Fibroblast of skin of left biceps (primary cell): ENCODE results near the gene DAAM2.

Source experiments
- DNase-seq, 2 experiments: peaks; one replicate each; pipeline ENCODE4 v3.0.0-alpha.2; 2013; ENCODE audit warnings: low read depth in 2 of 2

The DAAM2 gene

DNA sequence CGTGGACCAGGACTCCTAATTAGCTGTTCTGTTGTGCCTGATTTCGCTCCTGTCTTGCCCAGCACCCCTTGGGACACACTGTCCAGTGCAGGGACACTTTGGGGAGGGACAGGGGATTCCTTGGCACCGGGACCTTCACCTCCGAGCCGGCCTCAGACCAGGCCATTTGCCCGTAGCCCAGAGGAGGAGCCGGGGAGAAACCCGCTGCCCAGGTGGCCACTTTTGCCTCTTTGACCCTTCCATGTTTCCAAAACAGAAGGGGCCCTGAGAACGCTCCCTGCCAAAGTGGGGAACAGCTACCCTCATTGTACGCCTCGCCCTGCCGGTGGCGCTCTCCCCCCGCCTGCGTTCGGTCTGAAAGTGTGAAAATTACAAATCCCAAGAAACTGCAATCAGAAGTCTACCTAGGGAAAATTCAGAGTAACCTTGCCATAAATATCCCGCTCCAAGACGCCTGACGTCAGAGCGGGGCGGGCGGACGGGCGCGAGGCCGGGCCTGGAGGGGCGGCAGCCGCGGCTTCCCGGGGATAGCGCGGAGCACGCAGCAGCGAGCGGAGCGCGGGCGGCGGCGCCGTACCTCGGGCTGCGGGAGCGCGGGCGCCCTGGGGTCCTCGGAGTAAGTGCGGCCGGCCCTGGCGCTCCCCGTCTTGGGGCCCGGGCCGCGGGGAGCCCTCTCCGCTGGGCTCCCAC lies at the start of gene DAAM2:
Gene DAAM2 (plus strand): TSS at position 527 of the 690 bp plus-strand sequence. CDS start 63,927 bp downstream, outside the sequence.
- no peak for DNase-seq

DNA sequence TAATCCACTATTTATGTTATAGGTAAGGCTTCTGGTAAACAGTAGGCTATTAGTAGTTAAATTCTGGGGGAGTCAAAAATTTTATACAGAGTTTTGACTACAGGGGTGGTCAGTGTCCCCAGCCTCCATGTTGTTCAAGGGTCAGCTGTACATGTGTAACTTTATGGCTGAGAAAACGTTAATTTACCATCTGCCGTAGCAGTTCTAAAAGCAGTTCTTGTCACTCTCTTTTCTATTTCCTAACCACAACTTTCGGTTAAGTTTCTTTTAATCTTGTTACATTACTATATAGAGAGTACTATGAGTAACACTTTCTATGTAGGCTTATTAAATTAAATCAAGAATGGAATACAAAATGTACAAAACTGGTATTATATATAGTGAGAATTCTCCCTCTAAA lies 45.4 kb upstream of the DAAM2 start:
- DNase-seq = no peak

DNA sequence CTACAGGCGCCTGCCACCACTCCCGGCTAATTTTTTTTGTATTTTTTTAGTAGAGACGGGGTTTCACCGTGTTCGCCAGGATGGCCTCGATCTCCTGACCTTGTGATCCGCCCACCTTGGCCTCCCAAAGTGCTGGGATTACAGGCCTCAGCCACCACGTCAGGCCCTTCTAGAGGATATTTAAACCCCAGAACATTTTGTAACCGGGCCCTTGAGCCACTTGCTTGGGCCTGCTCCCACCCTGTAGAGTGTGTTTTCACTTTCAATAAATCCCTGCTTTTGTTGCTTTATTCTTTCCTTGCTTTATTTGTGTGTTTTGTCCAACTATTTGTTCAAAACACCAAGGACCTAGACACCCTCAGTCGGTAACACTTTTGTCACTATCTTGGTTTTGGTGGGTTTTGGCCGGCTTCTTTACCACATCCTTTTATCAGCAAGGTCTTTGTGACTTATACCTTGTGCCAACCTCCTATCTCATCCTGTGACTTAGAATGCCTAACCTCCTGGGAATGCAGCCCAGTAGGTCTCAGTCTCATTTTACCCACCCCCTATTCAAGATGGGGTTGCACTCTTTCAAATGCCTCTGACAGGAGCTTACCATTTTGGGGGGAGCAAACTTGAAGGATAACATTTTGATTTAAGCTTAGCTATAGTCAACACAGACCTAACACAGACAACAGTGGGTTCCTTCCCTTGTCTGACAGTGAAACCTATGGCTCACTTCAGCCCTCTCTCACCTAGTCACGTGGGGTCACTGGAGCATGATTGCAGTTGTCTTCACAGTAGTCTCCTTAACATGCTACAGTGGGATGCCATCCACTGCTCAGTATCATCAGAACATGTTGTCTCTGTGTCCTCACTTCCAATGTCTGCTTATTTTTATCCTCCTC lies 39.1 kb upstream of the DAAM2 start:
- no peak for DNase-seq

DNA sequence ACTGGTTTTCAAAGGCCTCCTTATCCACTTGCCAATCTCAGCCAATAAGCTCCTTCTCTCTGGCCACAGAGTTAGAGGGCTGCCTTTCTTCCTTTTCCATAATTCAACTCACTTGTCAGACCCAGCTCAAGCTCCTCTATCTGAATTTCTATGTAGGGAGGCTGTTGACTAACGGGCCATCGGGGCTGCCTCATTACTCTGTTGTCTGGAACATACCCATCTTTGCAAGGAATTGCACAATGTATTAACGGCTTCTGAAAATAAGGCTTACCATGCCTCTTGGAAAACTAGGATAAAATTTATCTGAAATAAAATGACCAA lies 38.5 kb upstream of the DAAM2 start:
- DNase-seq = no peak

DNA sequence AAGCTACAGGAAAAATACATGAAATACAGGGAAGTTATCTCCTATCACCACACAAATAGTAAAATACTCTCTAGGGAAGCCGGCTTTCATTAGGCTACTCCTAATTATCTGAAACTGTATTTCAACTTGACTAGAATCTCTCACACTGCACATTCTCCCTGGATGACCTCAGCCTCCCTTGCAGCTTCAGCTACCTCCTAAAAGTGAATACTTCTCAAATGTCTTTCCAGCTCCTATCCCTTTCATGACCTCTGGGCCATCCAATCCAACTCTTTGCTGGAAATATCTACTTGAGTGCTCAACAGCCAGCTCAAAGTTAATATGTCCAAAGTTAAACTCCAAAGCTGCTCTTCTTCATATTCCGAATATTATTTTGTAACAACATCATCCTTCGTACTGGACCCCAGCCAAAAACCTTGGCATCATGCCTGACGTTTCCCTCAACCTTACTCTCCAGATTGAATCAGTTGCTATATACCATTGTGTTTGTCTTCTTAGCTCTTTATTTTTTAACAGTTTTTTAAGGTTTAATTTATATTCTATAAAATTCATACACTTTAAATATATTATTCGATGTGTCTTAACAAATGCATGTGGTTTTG lies 37.6 kb upstream of the DAAM2 start:
- DNase-seq = no peak

DNA sequence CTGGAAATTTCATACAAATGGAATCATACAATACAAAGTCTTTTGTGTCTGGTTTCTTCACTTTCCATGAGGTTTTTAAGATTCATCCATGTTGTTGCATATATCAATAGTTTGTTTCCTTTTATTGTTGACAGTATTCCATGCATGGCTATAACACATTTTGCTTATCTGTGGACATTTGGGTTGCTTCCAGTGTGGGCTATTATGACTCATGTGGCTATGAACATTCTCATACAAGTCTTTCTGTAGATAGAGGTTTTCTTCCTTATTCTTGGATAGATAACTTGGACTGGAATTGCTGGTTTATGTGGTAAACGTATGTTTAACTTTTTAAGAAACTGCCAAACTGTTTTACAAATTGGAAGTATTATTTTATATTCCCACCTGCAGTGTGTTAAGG lies 36.9 kb upstream of the DAAM2 start:
- no peak for DNase-seq

DNA sequence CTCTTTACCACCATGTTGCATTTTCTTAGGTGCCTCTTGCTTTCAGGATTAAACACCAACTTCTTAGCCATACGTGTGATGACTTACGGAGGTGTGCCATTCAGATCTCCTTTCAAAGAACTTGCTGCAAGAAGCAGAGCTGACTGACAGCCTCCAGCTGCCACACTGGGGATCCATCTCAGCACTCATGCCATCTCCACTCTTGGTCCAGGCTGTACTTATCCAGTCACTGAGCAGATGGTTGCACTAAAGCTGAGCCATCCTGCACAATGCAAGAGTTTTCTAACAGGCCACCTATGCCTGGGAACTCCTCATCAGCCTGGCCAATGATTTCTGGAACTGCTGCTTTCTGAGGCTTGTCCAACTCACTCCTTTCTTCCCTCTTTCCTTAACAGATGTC lies 35.6 kb upstream of the DAAM2 start:
- DNase-seq = no peak

DNA sequence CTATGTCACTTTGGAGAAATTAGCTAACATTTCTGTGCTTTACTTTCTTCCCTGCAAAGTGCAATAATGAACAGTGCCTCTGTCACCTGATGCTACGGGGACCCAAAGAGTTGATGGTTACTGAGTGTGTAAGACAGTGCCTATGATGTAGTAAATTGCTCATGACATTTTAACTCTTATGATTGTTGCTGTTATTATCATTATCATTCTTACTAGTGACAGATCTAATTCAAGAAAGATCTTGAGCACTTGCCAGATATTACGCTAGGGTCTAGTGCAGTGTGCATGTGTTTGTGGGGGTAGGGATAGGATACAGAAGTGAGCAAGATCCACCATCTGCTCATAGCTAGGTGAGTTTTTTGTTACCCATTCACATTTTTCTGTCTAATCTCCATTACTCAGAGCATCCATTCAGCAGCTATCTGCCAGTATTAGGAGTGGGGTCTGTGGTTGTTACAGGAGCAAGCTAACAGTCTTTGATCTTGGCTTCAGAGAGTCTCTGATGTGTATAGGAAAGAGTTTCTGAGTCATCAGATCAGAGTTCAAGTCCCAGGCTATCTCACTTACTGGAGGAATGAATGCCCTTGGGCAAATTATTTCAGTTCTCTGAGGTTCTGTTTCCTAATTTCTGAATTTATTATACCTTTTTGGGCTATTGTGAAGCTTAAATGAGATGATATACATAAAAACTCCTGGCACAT lies 33.1 kb upstream of the DAAM2 start:
- DNase-seq = no peak

DNA sequence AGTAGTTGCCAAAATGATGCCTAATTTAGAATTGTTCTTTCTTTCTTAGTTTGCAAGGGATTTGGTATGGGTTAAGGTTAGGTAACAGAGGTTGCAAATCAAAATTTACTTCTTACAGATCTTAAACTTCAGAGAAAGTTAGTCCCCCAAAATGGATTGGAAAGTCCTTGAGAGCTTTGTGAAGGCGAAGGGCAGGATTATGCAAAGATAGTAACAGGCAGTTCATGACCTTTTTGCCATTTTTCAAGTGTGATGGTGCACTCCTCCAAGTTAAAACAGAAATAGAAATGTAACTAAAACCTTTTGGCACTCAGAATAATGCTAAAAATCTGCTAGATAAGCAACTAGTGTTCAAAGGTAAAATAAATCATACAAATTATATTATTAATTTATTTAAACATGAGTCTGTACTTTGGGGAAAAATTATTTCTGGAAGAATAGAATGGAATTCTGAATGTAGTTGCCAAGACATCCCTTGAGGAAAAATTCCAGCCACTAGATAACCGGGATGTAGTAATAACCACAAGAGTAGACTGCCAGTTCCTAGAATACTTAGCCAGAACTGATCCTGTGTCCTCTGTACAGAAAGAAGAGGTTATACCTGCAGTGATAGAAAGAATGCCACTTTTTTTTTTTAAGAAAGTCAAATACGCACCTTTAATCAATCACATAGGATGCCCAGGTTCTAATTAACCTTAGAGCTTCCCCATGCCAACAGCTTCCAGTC lies 31.8 kb upstream of the DAAM2 start:
- no peak for DNase-seq

DNA sequence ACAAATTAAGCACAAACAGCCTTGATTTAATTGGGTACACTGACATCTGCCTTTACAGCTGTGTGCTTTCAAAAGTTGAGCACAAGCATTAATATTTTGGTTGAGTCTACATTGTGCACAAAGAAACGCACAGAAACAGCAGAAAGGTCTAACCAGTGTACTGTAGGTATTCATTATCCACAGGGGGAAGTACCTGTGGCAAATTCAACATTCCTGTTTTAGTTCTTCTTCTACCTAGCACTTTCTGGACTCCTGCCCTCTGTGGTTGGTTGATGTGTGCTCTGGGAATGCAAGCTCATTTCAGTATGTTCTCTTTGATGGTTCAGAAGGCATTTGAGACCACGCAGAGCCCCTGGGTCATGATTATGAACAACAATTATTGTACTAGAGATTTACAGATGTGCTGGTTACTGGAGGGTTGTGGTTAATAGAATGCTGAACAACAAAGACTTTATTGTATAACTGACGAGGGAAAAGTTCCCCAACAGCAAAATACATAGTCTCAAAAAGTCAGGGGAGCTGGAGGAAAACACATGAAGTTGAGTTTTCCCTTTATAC lies 26.6 kb upstream of the DAAM2 start:
- no peak for DNase-seq

DNA sequence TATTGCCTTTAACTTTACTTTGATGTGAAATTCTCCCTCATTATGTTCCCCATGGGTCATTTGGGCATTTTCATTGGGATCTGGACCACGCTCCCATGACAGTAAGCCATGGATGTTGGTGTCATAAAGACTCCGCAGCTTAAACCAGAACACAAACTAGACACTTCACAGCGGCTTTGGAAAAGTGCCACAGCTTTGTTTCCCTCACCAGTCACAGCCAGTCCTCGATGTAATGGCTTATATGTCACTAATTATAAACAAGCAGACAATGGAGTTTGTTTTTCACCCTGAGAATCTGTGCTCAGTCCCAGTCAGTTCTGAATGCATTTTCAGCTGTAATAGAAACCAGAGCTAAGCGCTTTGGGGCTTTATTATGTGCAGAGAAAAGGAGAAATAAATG lies 23.2 kb upstream of the DAAM2 start:
- DNase-seq = no peak

DNA sequence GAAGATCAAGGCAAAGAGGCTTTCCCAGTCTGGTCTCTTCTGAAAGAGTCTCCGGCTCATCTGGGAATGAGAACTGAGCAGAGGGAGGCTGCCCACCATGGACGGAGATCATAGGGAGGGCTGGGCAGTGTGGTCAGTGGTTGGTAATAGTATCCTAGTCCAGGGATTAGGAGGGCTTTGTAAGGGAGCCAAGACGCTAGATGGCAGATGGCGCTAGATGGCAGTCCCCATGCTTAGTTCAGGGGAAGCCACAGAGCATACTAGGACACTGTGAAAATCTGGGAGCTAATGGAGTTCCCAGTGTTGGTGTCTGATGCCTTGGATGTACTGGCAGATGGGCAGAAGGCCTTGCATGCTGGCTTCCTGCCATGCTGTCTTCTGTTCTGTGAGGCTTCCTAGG lies 21.7 kb upstream of the DAAM2 start:
- DNase-seq = no peak

DNA sequence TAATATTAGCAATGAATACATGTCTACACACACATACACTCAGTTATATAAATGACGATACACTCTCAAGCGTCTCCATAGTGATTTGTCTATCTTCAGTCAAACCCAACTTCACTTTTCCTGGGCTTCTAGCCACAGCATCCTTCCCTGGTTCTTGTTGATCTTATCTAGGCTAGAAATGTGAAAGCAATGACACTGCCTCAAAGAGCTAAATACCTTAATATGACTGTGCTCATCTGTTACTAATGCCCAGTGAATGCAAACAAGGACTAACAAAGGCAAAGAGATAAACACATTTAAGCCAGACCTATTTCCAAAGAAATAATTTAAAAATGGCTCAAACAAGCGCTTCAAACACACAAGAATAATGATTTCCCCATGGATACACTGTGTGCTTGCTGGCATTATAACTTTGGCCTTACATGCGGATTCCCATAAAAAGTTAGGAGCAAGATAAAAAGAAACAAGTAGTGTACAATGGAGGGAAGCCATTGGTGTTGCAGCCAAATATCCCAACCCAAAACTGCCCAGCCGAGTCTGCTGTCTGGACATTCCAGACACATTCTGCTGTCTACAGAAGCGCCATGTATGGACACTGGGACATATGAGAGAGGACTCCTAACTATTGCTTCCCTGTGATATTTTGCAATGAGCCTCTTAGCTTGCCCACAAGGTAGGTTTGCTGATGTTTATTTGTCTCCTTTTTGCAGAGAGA lies 19.5 kb upstream of the DAAM2 start:
- DNase-seq = no peak

DNA sequence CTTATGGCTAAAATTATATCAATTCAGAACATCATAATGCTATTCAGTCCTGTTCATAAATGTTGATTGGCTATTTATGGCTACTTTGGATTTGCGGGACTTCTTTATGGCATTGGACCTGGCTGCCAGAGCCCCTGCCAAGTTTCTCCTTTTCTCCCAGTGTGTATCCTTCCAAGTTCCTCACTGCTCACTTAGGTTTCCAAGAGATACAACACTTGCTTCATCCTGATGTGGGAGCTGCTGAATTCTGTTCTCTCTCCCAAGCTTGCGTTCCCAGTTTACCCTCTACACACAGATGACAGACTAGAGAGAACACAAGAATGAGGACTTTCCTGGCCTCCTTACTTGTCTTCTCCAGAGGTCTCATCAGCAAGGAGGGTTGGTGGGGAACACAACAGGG lies 18.4 kb upstream of the DAAM2 start:
- no peak for DNase-seq

DNA sequence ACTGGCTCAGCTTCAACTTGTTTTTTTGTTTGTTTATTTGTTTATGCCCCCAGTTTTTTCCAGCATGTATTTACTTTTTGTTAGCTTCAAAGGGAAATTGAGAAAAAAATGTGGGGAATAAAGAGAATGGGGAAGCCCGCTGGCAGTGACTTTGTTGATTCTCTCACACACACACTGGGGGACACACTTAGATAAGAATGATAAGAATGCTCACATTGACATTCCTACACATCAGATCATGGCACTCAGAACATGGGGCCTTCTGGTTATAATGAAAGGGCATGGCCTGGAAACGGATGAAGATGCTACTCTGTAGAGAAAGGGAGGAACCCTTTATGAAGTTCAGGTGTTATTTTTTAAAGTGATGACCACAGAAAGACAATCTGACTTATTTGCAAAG lies 15.6 kb upstream of the DAAM2 start:
- no peak for DNase-seq

DNA sequence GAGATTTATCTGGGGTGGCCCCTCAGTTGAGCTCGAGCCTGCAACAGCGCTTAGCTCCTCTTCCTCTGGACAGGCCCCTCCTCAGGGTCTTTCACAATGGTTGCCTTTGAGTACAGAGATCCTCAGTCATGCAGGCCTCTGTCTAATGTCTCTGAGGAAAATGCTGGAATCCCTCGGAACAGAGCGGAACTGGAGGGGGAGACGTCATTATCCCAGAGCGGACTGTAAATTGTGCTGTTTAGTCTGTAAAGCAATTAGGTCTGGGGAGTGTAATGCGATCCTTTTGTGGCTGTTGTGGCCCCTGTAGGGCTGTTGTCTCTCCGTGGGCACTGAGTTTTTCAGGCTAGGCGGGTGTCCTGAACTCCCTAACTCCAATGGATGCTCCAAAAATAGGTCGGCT lies 15.0 kb upstream of the DAAM2 start:
- no peak for DNase-seq

DNA sequence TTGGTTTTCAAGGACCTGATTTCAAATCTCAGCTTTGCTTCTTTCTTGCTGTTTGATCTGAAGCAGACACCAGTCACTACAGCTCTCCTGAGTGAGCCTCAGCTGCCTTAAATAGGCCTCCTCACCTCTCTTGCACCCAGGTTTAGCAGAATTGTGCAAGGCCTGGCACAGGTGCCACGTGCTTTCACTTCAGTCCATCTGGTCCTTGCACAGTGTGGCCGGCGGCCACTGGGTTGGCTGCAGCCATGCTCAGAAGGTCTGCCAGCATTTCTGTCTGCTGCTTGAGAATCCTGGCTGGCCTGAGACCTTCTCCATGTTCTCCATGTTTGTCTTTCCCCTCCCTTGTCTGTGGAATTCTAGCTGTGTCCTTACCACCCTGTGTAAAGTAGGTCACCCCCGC lies 14.5 kb upstream of the DAAM2 start:
- DNase-seq = no peak

DNA sequence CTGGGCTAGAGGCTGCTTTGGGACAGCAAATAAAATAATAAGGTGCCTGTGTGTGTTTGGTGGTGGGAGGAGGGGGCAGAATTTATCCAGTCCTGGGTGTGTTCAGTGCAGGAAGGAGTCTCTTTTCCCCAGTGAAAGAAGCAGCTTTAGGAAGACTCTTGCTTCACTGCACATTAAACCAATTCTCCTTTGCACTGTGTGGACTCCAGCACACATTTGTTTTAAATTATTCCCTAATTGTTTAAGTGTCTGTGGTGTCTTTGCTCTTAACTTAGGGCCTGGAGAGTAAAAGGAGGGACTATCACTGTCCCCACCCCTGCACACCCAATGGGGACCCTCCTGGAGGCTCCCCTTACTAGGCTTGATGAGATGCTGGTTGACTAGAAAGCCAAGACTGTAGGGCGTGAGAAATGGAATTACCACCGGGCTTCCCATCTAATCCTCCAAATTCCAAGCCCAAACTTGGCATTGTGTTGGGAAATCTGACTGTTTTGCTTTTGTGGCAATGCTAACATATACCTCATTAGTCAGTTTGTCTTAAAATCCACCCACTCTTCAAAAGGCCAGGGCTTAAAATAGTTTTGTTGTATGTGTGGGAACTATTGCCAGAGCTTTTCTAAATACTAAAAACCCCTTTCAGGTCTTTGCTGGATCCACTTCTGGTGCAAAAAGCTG lies 13.5 kb upstream of the DAAM2 start:
- DNase-seq = no peak

DNA sequence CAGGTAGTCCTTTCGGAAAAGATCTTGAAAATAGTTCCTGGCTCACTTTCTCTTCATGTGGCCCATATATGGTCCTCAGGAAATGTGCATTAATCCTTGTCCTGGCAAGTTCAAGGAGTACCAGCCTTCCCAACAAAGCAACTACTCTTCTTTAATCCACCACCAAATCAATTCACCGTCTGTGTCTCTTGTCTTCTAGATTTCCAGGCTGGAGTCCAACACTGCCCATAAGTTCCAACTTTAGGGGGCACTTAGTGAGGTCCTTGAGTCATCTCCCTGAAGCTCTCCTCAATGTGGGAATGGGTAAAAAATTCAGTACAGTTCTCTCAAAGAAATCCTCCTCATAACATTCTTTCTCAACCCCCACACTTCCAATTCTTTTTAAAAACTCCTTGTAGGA lies 6.9 kb upstream of the DAAM2 start:
- DNase-seq = no peak

DNA sequence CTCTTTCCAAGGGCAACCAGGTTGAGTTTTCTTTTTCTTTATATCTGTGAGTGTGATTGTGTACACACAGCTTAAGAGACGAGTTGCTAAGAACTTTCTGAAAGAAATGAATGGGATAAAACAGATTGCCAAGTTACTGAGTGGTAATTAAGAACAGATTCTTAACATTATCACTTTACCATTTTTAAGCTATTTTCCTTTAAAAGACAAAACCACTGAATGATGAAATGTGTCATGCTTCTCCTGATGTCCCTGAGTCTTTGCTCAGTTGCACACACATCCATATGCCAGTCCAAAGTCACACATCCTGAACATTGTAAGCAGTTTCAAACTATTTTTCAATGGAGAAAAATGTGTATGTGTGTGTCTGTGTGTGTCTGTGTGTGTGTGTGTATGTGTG lies 5.5 kb upstream of the DAAM2 start:
- no peak for DNase-seq
